PFSK-1 (cell line): ENCODE results near the gene GKN2.

Source experiments
- FOXP2 ChIP-seq: optimal IDR thresholded peaks from 2 replicates; pipeline ENCODE3; 2011; ENCODE audit warnings: borderline replicate concordance, control low read depth, inconsistent platforms; ENCODE audit not compliant: insufficient read depth; ENCODE audit errors: extremely low read length, extremely low read depth
- POLR2AphosphoS5 ChIP-seq: IDR thresholded peaks from 2 replicates; pipeline ENCODE4 v1.6.1; 2012; ENCODE audit warnings: low read depth, mild to moderate bottlenecking, control low read depth, low read length, moderate library complexity
- REST ChIP-seq, 2 experiments: IDR thresholded peaks; 2 replicates each; pipeline versions ENCODE4 v1.6.1 to v1.8.0; 2011 to 2012; ENCODE audit warnings: low read depth in 2 of 2, low read length in 2 of 2, control low read depth in 1 of 2, inconsistent platforms in 1 of 2, mild to moderate bottlenecking in 1 of 2, moderate library complexity in 1 of 2; ENCODE audit not compliant: insufficient read depth in 1 of 2
- SIN3A ChIP-seq: IDR thresholded peaks from 2 replicates; pipeline ENCODE4 v1.6.1; 2012; ENCODE audit warnings: mild to moderate bottlenecking, low read length, moderate library complexity, borderline replicate concordance; ENCODE audit not compliant: insufficient read depth
- TAF1 ChIP-seq: IDR thresholded peaks from 2 replicates; pipeline ENCODE4 v1.6.1; 2012; ENCODE audit warnings: low read length, control low read depth, borderline replicate concordance; ENCODE audit not compliant: insufficient read depth

Gene GKN2

GRCh38 chr2:68970566-68971265 is 18.0 kb upstream of the GKN2 start:
- TF ChIP-seq SIN3A = no peak
- TF ChIP-seq REST (IDR thresholded peaks at IDR 0.05; ENCODE audit: insufficient read depth in 1 of 2, low read depth in 2 of 2, low read length in 2 of 2) = no peak
- TF ChIP-seq TAF1 = no peak
- TF ChIP-seq FOXP2 = no peak
- no peak for TF ChIP-seq POLR2AphosphoS5

- no peak for TF ChIP-seq POLR2AphosphoS5
- TF ChIP-seq TAF1 = no peak
- TF ChIP-seq FOXP2 = no peak
- no peak for TF ChIP-seq SIN3A
- TF ChIP-seq REST (IDR thresholded peaks at IDR 0.05; ENCODE audit: insufficient read depth in 1 of 2, low read depth in 2 of 2, low read length in 2 of 2) = no peak
Measured at GRCh38 chr2:68969736-68970490, 17.2 kb upstream of the GKN2 start.

GRCh38 chr2:68968221-68968620 is 15.5 kb upstream of the GKN2 start:
- TF ChIP-seq SIN3A (no peak), TAF1 (no peak), REST (IDR thresholded peaks at IDR 0.05; ENCODE audit: insufficient read depth in 1 of 2, low read depth in 2 of 2, low read length in 2 of 2) (no peak), FOXP2 (no peak), POLR2AphosphoS5 (no peak)

GRCh38 chr2:68964282-68964681 is 11.6 kb upstream of the GKN2 start:
- TF ChIP-seq POLR2AphosphoS5 (no peak), SIN3A (no peak), FOXP2 (no peak), REST (IDR thresholded peaks at IDR 0.05; ENCODE audit: insufficient read depth in 1 of 2, low read depth in 2 of 2, low read length in 2 of 2) (no peak), TAF1 (no peak)
